GM12875 (cell line): ENCODE results near the gene BICC1.

Experiments
- H3K4me3 ChIP-seq: one replicate; pipeline ENCODE4 v1.5.1; 2011; ENCODE audit warnings: low read depth, low read length, control low read depth
- TF ChIP-seq, protein P1 (sequence below): IDR thresholded peaks from 2 replicates; pipeline ENCODE4 v1.5.1; 2011; ENCODE audit warnings: low read depth, mild to moderate bottlenecking, control low read depth, inconsistent platforms, low read length, moderate library complexity, borderline replicate concordance; ENCODE audit not compliant: insufficient read depth

Gene BICC1

DNA sequence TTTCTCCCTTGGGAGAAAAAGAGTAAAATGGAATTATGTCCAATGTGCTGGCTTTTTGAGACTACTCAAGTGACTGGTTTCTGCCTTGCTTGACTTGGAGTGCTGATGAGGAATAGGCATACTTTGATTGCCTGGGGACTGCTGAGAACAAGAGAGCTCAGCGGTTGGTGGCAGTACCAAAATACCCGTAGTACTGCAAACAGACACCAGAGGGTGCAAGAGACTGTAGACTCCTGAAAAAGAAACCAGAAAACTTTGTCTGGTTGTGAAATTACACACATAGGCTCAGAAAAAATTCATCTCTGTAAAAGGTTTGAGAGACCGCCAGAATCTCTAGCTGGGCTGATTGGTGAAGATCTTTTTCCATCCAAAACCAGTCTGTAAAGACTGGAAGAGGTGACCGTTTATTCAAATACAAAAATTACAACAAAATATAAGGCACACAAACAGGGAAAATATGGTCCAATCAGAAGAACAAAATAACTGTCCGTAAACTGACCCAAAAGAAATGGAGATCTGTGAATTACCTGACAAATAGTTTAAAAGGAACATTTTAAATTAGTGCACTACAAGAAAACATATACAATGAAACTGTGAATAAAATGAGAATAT is 18.5 kb downstream of the BICC1 start:
- no peak overlapping the region for H3K4me3 ChIP-seq
- TF ChIP-seq, protein P1, sequence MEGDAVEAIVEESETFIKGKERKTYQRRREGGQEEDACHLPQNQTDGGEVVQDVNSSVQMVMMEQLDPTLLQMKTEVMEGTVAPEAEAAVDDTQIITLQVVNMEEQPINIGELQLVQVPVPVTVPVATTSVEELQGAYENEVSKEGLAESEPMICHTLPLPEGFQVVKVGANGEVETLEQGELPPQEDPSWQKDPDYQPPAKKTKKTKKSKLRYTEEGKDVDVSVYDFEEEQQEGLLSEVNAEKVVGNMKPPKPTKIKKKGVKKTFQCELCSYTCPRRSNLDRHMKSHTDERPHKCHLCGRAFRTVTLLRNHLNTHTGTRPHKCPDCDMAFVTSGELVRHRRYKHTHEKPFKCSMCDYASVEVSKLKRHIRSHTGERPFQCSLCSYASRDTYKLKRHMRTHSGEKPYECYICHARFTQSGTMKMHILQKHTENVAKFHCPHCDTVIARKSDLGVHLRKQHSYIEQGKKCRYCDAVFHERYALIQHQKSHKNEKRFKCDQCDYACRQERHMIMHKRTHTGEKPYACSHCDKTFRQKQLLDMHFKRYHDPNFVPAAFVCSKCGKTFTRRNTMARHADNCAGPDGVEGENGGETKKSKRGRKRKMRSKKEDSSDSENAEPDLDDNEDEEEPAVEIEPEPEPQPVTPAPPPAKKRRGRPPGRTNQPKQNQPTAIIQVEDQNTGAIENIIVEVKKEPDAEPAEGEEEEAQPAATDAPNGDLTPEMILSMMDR = peak; percentile 68

DNA sequence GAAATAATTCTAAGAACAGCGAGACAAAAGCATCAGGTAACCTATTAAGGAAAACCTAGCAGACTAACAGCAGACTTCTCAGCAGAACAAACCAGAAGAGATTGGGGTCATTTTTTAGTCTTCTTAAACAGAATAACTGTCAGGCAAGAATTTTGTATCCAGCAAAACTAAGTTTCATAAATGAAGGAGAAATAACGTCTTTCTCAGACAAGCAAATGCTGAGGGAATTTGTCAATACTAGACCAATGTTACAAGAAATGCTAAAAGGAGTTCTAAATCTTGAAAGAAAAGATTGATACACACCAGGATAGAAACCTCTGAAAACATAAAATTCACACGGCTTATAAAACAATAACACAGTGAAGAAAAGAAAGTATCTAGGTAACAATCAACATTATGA is 22.6 kb downstream of the BICC1 start:
- TF ChIP-seq, protein P1 = no peak
- no peak overlapping the region for H3K4me3 ChIP-seq

DNA sequence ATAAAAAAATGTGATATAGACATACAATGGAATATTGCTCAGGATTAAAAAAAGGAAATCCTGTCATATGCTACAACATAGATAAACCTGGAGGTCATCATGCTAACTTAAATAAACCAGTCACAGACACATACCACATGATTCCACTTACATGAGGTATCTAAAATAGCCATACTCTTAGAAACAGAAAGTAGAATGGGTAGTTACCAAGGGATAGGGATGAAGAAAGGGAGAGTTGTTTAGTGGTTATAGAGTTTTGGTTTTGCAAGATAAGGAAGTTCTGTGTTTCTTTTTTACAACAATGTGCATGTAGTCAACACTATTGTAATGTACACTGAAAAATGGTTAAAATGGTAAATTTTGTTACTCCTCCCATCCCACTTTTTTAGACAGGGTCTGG is 30.5 kb downstream of the BICC1 start:
- no peak overlapping the region for H3K4me3 ChIP-seq
- TF ChIP-seq, protein P1 = no peak

DNA sequence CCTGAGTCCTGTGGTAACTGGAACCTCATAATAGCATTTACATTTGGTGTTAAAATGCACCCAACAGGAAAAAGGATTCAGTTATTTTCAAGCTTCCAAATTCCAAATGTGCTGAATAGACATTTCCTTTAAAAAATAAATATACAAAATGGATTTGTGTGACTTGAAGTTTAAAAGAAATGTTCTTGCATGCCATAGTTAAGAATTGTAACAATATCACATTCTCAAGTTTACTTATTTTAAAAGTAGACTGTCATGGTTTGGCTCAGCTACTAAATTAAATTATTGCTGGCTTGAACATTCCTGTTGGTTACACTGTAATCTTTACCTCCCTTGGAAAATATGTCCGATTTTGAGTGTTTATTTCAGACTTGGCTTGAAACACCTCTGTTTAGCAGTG is 31.5 kb downstream of the BICC1 start:
- TF ChIP-seq, protein P1 = no peak
- H3K4me3 ChIP-seq = no peak overlapping the region

DNA sequence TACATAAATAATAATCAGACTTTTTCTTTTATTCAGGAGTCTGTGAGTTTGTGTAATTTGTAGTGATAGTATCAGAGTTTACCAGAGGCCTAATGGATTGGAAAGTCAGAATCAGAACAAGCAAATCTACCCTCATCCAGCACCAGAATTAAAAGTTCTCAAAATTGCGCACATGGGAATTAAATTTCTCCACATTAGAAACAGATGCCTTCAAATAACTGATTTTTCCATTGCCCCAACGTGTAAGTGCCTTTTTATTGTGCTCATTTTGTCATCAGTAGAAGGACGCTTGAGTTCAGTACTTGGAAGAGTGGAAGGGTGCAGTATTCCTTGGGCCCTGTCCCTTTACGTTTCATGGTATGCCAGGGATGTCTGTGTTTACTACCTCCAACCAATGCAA is 32.8 kb downstream of the BICC1 start:
- TF ChIP-seq, protein P1 = no peak

DNA sequence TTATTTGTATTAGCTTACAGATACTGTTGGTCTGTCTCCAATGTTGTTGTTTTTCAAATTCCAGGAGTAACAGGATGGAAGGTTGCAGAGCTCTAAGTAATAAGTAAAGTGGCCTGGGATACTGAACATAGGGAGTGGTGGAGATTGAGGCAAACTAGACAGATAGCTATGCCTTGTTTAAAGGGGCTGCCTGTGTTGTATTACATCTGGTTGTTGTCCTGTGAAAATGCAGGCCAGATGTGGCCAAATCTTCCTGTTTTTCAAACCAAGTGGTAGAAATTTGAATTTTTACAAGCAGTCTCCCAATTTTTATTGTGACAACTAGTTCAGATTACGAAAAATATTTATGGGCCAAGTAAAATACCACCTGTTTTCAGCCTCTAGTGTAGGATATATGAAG is 33.5 kb downstream of the BICC1 start:
- H3K4me3 ChIP-seq = no peak overlapping the region
- TF ChIP-seq, protein P1 = no peak

More for the DNA sequence above, 32.8 kb downstream of the BICC1 start:
- H3K4me3 ChIP-seq = no peak overlapping the region

DNA sequence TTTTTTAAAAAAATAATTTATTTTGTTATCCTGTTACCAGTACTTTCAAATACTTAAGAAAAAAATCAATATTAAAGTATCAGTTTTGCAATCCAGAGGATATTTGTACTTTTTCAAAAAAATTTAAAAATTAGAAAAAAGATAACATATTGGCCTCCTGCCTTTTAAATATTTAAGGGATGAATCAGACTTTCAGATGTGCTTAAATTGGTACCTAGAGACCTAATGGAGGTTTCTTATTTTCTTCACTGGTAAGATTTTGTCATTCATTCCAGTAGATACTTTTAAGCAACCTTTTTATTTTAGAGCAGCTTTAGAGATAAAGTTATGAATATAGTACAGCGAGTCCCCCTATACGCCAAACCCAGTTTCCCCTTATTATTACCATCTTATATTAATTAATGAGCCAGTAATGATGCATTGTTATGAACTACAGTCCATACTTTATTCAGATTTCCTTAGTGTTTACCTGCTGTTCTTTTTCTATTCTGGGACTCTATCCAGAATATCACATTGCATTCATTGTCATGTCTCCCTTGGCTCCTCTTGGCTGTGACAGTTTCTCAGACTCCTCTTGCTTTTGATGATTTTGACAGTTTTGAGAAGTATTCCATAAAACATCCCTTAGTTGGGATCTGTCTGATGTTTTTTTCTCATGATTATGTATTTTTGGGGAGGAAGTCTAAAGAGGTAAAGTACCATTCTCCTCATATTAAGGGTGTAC is 34.2 kb downstream of the BICC1 start:
- no peak overlapping the region for H3K4me3 ChIP-seq
- TF ChIP-seq, protein P1 = no peak
